HG02571 (cell line): Measurements from ENCODE around the gene SYCE3.

Experiments
- ATAC-seq: cut with Tn5 transposase; IDR thresholded peaks from one replicate; pipeline ENCODE4 v1.9.1; 2021; ENCODE audit warnings: mild to moderate bottlenecking, moderate library complexity; ENCODE audit not compliant: unreplicated experiment

Gene SYCE3

DNA sequence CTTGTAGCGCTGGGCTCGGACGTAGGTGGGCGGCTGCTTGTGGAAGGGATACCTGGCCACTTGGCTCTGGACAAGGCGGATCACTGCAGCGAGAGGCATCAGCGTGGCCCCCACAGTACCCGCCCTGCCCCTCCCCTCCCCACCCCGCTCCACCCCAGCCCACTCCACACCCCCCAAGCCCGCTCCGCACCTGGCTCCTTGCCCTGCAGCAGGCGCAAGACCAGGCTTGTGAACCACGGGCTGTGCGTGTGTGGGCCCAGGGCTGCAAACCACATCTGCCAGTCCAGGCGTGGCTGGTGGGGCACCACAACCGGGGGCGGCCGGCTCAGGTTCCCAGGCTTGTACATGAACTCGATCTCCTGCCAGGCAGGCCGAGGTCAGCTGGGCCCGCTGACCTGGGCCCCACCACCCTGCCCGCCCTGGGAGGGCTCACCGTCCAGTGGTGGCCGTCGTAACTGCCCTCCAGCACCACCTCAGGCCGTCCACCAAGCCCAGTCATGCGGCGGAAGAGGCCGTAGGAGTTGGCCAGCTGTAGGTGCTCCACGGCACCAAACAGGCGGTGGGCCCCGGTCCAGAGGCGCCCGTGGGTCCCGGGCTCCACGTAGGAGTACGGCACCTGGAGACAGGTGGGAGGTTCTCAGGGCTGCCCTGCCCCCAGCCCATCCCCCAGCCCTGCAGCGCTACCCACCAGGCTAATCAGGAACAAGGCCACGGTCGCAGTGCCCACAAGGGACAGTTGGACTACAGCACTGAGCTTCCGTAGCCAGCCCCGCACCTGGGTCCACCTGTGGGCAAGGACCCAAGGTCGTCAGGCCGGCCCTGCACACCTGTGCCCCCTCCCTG lies 58.1 kb downstream of the SYCE3 start:
- no peak for ATAC-seq

DNA sequence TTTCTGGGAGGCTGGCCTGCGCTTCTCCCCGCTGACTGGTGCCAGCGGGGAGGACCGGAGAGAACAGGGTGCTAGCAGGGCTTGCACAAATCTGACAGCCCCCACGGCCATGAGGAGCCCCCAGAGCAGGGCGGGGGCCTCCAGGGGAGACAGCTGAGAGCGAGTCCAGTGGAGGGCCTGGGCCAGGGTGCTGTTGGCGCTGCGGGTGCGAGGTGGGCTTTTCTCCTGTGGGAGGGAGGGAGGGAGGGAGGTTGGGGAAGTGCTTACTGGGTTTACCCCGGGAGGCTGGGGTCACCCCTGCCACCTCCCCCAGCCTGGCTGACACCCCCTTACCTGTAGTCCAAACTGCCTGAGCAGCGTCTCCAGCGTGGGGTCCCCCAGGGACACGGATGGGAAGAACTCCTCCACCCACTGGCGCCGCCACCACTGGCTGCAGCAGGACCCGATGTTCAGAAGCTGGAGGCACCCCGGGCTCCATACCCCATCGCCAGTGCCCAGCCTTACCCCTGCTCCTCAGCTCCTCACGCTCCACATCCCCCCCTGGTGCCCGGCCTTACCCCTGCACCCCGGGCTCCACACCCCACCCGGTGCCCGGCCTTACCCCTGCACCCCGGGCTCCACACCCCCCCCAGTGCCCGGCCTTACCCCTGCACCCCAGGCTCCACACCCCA lies 59.1 kb downstream of the SYCE3 start:
- ATAC-seq = no peak

DNA sequence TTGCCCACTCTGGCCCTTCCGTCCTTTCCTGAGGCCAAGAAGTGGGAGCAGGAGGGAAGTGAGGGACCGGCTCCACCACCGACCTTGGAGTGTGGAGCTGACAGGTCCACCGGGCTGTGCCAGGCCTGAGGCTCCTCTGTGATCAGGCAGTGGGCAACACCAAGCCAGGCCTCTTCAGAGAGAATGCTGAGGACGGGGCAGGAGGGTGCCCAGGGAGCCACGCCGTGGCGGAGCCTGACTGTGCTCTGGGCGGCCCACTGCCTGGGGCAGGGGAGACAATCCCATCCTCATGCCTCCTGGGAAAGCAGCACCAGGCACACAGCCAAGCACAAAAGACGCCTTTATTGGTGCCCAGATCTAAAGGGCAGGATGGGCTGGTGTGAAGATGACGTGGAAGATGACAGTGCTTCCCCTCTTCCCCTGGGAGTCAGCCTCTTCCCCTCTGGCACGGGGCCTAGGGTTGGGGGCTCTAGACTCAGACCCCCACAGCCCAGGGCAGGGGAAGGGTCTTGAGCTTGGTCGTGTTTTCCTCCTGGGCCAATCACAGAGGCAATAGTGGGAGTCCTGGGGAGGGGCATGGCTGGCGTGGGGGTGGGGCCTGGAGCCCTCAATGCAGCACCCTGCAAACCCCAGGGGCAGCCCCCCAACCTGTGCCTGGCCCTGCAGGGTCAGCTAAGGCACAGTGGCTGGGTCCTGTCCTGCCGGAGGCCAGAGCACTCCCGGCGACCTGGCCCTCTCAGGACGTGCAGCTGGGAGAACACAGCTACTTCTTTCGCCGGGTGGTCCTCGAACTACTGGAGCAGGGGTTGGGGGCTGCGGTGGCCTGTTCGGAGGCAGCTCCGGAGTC lies 59.9 kb downstream of the SYCE3 start:
- ATAC-seq = no peak

DNA sequence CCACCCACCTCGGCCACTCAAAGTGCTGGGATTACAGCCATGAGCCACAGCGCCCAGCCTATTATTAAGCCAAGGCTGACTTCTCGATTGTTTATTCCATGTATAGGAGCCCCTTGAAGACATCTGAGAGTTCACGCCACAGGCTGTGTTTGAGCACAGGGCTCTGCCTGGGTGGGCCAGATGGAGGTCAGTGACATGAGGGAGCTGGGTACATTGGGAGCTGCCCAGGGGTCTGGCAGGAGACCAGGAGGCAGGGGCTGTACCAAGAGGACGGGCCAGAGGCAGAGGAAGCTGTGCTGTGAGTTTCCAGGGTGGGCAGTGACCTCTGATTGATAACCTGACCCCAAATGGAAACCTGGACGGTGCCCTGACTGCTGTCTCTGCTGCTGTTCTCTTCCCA lies 60.6 kb downstream of the SYCE3 start:
- ATAC-seq = no peak
